COLO668 (cell line): ENCODE results near the gene LRRC75A.

Source experiments
- DNase-seq: peaks from one replicate; lab custom pipeline; 2025; ENCODE audit not compliant: unreplicated experiment; lab: John Stamatoyannopoulos, UW

Gene LRRC75A

GRCh38 chr17:16473044-16474011 lies 18.7 kb downstream of the LRRC75A start:
- DNase-seq: no peak

- no peak for DNase-seq
These were observed 19.5 kb downstream of the LRRC75A start for GRCh38 chr17:16472539-16472938.

GRCh38 chr17:16471295-16471694 lies 20.7 kb downstream of the LRRC75A start:
- DNase-seq: no peak

GRCh38 chr17:16470265-16470664 lies 21.7 kb downstream of the LRRC75A start:
- no peak for DNase-seq

- DNase-seq: no peak
These were observed 23.5 kb downstream of the LRRC75A start for GRCh38 chr17:16468428-16468992.

GRCh38 chr17:16467886-16468285 lies 24.1 kb downstream of the LRRC75A start:
- no peak for DNase-seq

GRCh38 chr17:16467044-16467443 lies 24.9 kb downstream of the LRRC75A start:
- DNase-seq: no peak

- no peak for DNase-seq
These were observed 25.6 kb downstream of the LRRC75A start for GRCh38 chr17:16466407-16466806.

- no peak for DNase-seq
These were observed 26.1 kb downstream of the LRRC75A start for GRCh38 chr17:16465861-16466338.

- DNase-seq: no peak
These were observed 27.0 kb downstream of the LRRC75A start for GRCh38 chr17:16465052-16465312.

GRCh38 chr17:16464303-16465051 lies 27.5 kb downstream of the LRRC75A start:
- no peak for DNase-seq

GRCh38 chr17:16463358-16464302 lies 28.4 kb downstream of the LRRC75A start:
- peak; percentile 50 for DNase-seq

- no peak for DNase-seq
These were observed 29.7 kb downstream of the LRRC75A start for GRCh38 chr17:16462070-16462864.

GRCh38 chr17:16461606-16461866 lies 30.5 kb downstream of the LRRC75A start:
- DNase-seq: no peak

GRCh38 chr17:16460796-16461605 lies 31.0 kb downstream of the LRRC75A start:
- DNase-seq: no peak

- no peak for DNase-seq
These were observed 32.0 kb downstream of the LRRC75A start for GRCh38 chr17:16459855-16460550.

GRCh38 chr17:16459271-16459670 lies 32.7 kb downstream of the LRRC75A start:
- DNase-seq: no peak

- DNase-seq: no peak
These were observed 35.2 kb downstream of the LRRC75A start for GRCh38 chr17:16456742-16457316.
